GM12878 (cell line): ENCODE results near the gene ITGA3. TPM values are rescaled to one million over a fixed set of nuclear protein-coding genes. Genes with fewer than 3 reads are reported as not detected.

ENCODE experiments used
- ATAC-seq: fragments of 200-7000 bp; cut with Tn5 transposase; 3 replicates; pipeline ENCODE4 v1.9.1; 2020; ENCODE audit warnings: mild to moderate bottlenecking, moderate library complexity
- BruUV-seq: library from RNA; stranded (reverse); fragments of 400-500 nt; replicated peaks from 2 replicates; lab custom pipeline; 2021; lab: Mats Ljungman, UMichigan
- CTCF ChIA-PET: fragments of 300-600 bp; sonication (Branson Sonifier 250); formaldehyde crosslinking; extraction: SDS; loops from one replicate; lab custom pipeline; 2021; ENCODE audit warnings: inconsistent platforms; lab: Yijun Ruan, JAX
- POLR2A ChIA-PET: fragments of 350-600 bp; formaldehyde crosslinking; extraction: SDS; loops from one replicate; lab custom pipeline; 2021; ENCODE audit warnings: inconsistent platforms; lab: Charles Lee
- RAD21 ChIA-PET: fragments of 300-600 bp; sonication (Branson Sonifier 250); formaldehyde crosslinking; loops from one replicate; lab custom pipeline; 2023; ENCODE audit warnings: antibody characterized with exemption; ENCODE audit not compliant: unreplicated experiment; lab: Charles Lee
- SMC1A ChIA-PET: fragments of 300-600 bp; sonication (Branson Sonifier 250); formaldehyde crosslinking; loops from one replicate; lab custom pipeline; 2023; ENCODE audit not compliant: unreplicated experiment, uncharacterized antibody; lab: Charles Lee
- DNase-seq: peaks from one replicate; pipeline ENCODE4 v3.0.0-alpha.2; 2011; ENCODE audit warnings: low read depth, low spot score
- FAIRE-seq: peaks from 3 replicates; lab custom pipeline; 2011; peaks lifted over from hg19 to GRCh38; lab: Jason Lieb, UNC
- H2AFZ ChIP-seq: 2 replicates; pipeline ENCODE4 v1.6.0; 2011; ENCODE audit warnings: low read depth, low read length, control low read depth; ENCODE audit not compliant: control insufficient read depth
- H3K27ac ChIP-seq: 2 replicates; pipeline ENCODE4 v1.5.1; 2011; ENCODE audit warnings: control low read depth; ENCODE audit not compliant: control insufficient read depth, insufficient read depth
- H3K27me3 ChIP-seq, 2 experiments: replicated peaks in 1 of 2; 2 replicates each; pipeline versions ENCODE4 v1.6.0 to v1.6.1; 2011; ENCODE audit warnings: low read length in 1 of 2; ENCODE audit not compliant: control insufficient read depth in 2 of 2, insufficient read depth in 2 of 2
- H3K36me3 ChIP-seq, 2 experiments: 2 replicates each; pipeline ENCODE4 v1.5.1; 2011; ENCODE audit warnings: low read length in 1 of 2; ENCODE audit not compliant: control insufficient read depth in 2 of 2, insufficient read depth in 2 of 2
- H3K4me1 ChIP-seq: 2 replicates; pipeline ENCODE4 v1.6.1; 2011; ENCODE audit warnings: mild to moderate bottlenecking, low read length, moderate library complexity, mixed read lengths; ENCODE audit not compliant: control insufficient read depth, insufficient read depth
- H3K4me2 ChIP-seq: 2 replicates; pipeline ENCODE4 v1.6.0; 2011; ENCODE audit warnings: control low read depth; ENCODE audit not compliant: control insufficient read depth, insufficient read depth
- H3K4me3 ChIP-seq: fragments of 200-600 bp; sonication (generic); 2 replicates; pipeline ENCODE4 v1.5.1; 2016
- H3K79me2 ChIP-seq: 2 replicates; pipeline ENCODE4 v1.6.0; 2011; ENCODE audit warnings: low read length; ENCODE audit not compliant: control insufficient read depth, insufficient read depth
- H3K9ac ChIP-seq: 2 replicates; pipeline ENCODE4 v1.8.0; 2011; ENCODE audit warnings: low read length, control low read depth, mixed read lengths; ENCODE audit not compliant: control insufficient read depth, insufficient read depth
- H3K9me3 ChIP-seq: replicated peaks from 3 replicates; pipeline ENCODE4 v1.5.1; 2011; ENCODE audit warnings: mild to moderate bottlenecking, low read length; ENCODE audit not compliant: control insufficient read depth, insufficient read depth
- H4K20me1 ChIP-seq: 2 replicates; pipeline ENCODE4 v1.6.0; 2011; ENCODE audit not compliant: control insufficient read depth, insufficient read depth
- CHD1 ChIP-seq: IDR thresholded peaks from 2 replicates; pipeline ENCODE4 v1.6.1; 2012; ENCODE audit warnings: low read depth, low read length, improper control_type of control experiment
- HDAC2 ChIP-seq: fragments of 200-600 bp; sonication (generic); IDR thresholded peaks from 2 replicates; pipeline ENCODE4 v1.6.1; 2017
- HDAC6 ChIP-seq: fragments of 200-600 bp; sonication (generic); IDR thresholded peaks from one replicate; pipeline ENCODE4 v1.8.0; 2017; ENCODE audit warnings: antibody characterized with exemption; ENCODE audit not compliant: unreplicated experiment
- IRF4 ChIP-seq: IDR thresholded peaks from 2 replicates; pipeline ENCODE4 v1.6.1; 2011; ENCODE audit warnings: low read depth, low read length
- JUND ChIP-seq: IDR thresholded peaks from 2 replicates; pipeline ENCODE4 v1.6.1; 2012; ENCODE audit warnings: low read depth, mild to moderate bottlenecking, low read length, improper control_type of control experiment, moderate library complexity
- LARP7 ChIP-seq: fragments of 450-650 bp; IDR thresholded peaks from 2 replicates; pipeline ENCODE4 v1.6.1; 2017; ENCODE audit warnings: mild to moderate bottlenecking
- MEF2B ChIP-seq: fragments of 450-650 bp; IDR thresholded peaks from 2 replicates; pipeline ENCODE4 v1.6.1; 2018; ENCODE audit warnings: mild to moderate bottlenecking, moderate library complexity; ENCODE audit not compliant: partially characterized antibody, poor library complexity, severe bottlenecking
- PAX5 ChIP-seq: IDR thresholded peaks from 2 replicates; pipeline ENCODE4 v1.6.1; 2011; ENCODE audit warnings: low read depth, low read length, borderline replicate concordance
- SRF ChIP-seq, 2 experiments: IDR thresholded peaks; 2 replicates each; pipeline ENCODE4 v1.6.1; 2011; ENCODE audit warnings: low read depth in 2 of 2, low read length in 2 of 2, mild to moderate bottlenecking in 1 of 2, moderate library complexity in 1 of 2
- TAF1 ChIP-seq: IDR thresholded peaks from 2 replicates; pipeline ENCODE4 v1.6.1; 2011; ENCODE audit warnings: mild to moderate bottlenecking, low read depth, low read length, borderline replicate concordance
- WGBS: methylation state at CpG from one replicate; pipeline ENCODE4 v1.1.6; 2016; ENCODE audit warnings: low lambda C conversion rate; ENCODE audit not compliant: insufficient replicate concordance, insufficient coverage; ENCODE audit errors: missing lambda C conversion rate; 5-methylcytosine and 5-hydroxymethylcytosine counted together
- in situ Hi-C: fragments of 300-500 bp; cut with MboI; formaldehyde crosslinking; loops from 9 replicates; pipeline ENCODE4 v1.14.3; 2018; ENCODE audit warnings: mixed read lengths
- intact Hi-C: fragments of 100-400 bp; cut with micrococcal nuclease; formaldehyde crosslinking; loops from one replicate; pipeline ENCODE4 v1.14.2; 2022; ENCODE audit not compliant: unreplicated experiment
- polyA plus RNA-seq, 11 experiments: library from polyadenylated mRNA; depleted of rRNA in 4 of 11; unstranded in 6 of 11; stranded (reverse) in 5 of 11; fragments of >200 nt; fragmentation: Nextera tagmentation in 4 of 11; fragmentation: Illumina TruSeq in 1 of 11; extraction: Ambion mirVana in 4 of 11; extraction: Trizol in 1 of 11; gene quantifications; 1 replicate in 1 of 11; 2 replicates in 10 of 11; pipeline versions ENCODE4 v1.2.1 to v1.2.3, GENCODE V29; 2011 to 2016; ENCODE audit warnings: inconsistent platforms in 2 of 11, missing spikeins in 2 of 11, low read depth in 1 of 11
- total RNA-seq, 4 experiments: library from RNA; depleted of rRNA in 3 of 4; stranded (reverse); fragments of >200 nt in 3 of 4; fragmentation: Illumina TruSeq in 1 of 4; extraction: Trizol in 1 of 4; gene quantifications; 2 replicates each; pipeline versions ENCODE4 v1.2.1 to v1.2.3, GENCODE V29; 2013 to 2021
- TF ChIP-seq, protein P1 (sequence below): IDR thresholded peaks from 2 replicates; pipeline ENCODE4 v1.6.1; 2011; ENCODE audit warnings: low read depth, low read length, improper control_type of control experiment, borderline replicate concordance

The ITGA3 gene
- total and polyA plus RNA-seq, 10 of the 15 experiments (the other 5 are each of a cell fraction or from before 2014, with no cell fraction given), result 0.29 to 13.4 (median 6.6) TPM

DNA sequence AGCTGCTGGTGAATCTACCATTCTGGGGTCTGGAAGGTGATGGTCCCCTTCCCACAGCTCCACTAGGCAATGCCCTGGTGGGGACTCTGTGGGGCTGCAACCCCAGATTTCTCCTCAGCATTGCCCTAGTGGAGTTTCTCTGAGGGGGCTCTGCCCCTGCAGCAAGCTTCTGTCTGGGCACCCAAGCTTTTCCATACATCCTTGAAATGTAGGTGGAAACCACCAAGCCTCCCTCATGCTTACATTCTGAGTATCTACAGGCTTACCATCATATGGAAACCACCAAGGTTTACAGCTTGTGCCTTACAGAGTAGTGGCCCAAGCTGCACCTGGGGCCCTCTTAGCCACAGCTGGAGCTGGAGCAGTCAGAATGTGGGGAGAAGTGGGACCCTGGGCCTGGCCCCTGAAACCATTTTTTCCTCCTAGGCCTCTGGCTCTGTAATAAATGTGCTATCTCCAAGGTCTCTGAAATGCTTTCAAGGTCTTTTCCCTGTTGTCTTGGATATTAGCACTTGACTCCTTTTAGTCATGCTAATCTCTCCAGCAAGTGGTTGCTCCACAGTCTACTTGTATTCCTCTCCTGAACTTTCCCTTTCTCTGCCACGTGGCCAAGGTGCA is 41.3 kb upstream of the ITGA3 start:
- RAD21 ChIA-PET, result no interaction called here
- Histone ChIP-seq H3K27ac (no peak overlapping the region), H2AFZ (no peak overlapping the region), H3K36me3 (no peaks in the 10 kb centered on the region), H3K9ac (no peak overlapping the region), H3K9me3 (peaks cover 7% of the 10 kb centered on the region; the same call in 2 of the 3 replicates), H3K79me2 (no peaks in the 10 kb centered on the region), H3K27me3 (no peaks in the 10 kb centered on the region), H3K4me1 (no peaks in the 10 kb centered on the region), H4K20me1 (no peaks in the 10 kb centered on the region), H3K4me2 (no peak overlapping the region), H3K4me3 (no peak overlapping the region)
- DNase-seq, result no peak
- intact Hi-C loops (no loop called here), in situ Hi-C loops (no loop called here)
- POLR2A ChIA-PET, result no interaction called here
- WGBS, result 0% methylated on average over 1 of the region's 1 CpG
- no TSS peak for BruUV-seq
- no peak for ATAC-seq
- SMC1A ChIA-PET, result no interaction called here
- CTCF ChIA-PET, result interaction anchor here (0.6 to 1.5 kb wide), 4 partner anchors 16 to 283 kb away, joined by 3 to 4 read pairs (median 4); no protein-coding TSS in a partner anchor
- FAIRE-seq, result no peak
- TF ChIP-seq JUND, result no peak
- TF ChIP-seq IRF4, result no peak
- no peak for TF ChIP-seq HDAC2
- TF ChIP-seq MEF2B, result no peak
- TF ChIP-seq LARP7, result no peak
- TF ChIP-seq HDAC6, result no peak
- TF ChIP-seq, protein P1, sequence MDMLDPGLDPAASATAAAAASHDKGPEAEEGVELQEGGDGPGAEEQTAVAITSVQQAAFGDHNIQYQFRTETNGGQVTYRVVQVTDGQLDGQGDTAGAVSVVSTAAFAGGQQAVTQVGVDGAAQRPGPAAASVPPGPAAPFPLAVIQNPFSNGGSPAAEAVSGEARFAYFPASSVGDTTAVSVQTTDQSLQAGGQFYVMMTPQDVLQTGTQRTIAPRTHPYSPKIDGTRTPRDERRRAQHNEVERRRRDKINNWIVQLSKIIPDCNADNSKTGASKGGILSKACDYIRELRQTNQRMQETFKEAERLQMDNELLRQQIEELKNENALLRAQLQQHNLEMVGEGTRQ, result no peak
- no peak for TF ChIP-seq SRF (IDR thresholded peaks at IDR 0.05; ENCODE audit: low read depth in 2 of 2, low read length in 2 of 2)
- no peak for TF ChIP-seq TAF1
- no peak for TF ChIP-seq CHD1
- no peak for TF ChIP-seq PAX5
